Sigmoid colon (tissue), 7 donors: Measurements from ENCODE around the gene KRTAP19-2. TPM values are rescaled to one million over a fixed set of nuclear protein-coding genes. Genes with fewer than 3 reads are reported as not detected.

Source experiments
- DNase-seq: peaks from one replicate; pipeline ENCODE4 v3.0.0-alpha.2; 2019
- H3K27ac ChIP-seq, 4 donors: fragments of 200-600 bp; sonication (generic); one replicate each; pipeline ENCODE4 v1.5.1; 2016 to 2019; ENCODE audit warnings: mild to moderate bottlenecking in 1 of 4
- H3K27me3 ChIP-seq, 3 donors: fragments of 200-600 bp; sonication (generic); one replicate each; pipeline ENCODE4 v1.5.1; 2019; ENCODE audit warnings: mild to moderate bottlenecking in 1 of 3
- H3K36me3 ChIP-seq, 4 donors: fragments of 200-600 bp; sonication (generic); one replicate each; pipeline ENCODE4 v1.5.1; 2016 to 2019
- H3K4me1 ChIP-seq, 4 donors: fragments of 200-600 bp; sonication (generic); one replicate each; pipeline ENCODE4 v1.5.1; 2017 to 2019
- H3K4me3 ChIP-seq, 4 donors: fragments of 200-600 bp; sonication (generic); one replicate each; pipeline ENCODE4 v1.5.1; 2017 to 2019; ENCODE audit warnings: mild to moderate bottlenecking in 2 of 4, moderate library complexity in 1 of 4
- H3K9me3 ChIP-seq, 4 donors: fragments of 200-600 bp in 3 of 4; sonication (generic) in 3 of 4; one replicate each; pipeline versions ENCODE4 v1.5.1 to v1.6.1; 2013 to 2019
- EP300 ChIP-seq, 4 donors: sonication (generic); formaldehyde crosslinking; IDR thresholded peaks; one replicate each; pipeline ENCODE4 v1.6.1; 2017; ENCODE audit warnings: antibody characterized with exemption in 4 of 4
- POLR2A ChIP-seq, 2 donors: fragments of 450-650 bp; IDR thresholded peaks; one replicate each; pipeline ENCODE4 v1.6.1; 2016; ENCODE audit warnings: antibody characterized with exemption in 2 of 2, mild to moderate bottlenecking in 2 of 2, moderate library complexity in 2 of 2
- POLR2AphosphoS5 ChIP-seq, 4 donors: sonication (generic); formaldehyde crosslinking; IDR thresholded peaks; one replicate each; pipeline ENCODE4 v1.6.1; 2017; ENCODE audit warnings: antibody characterized with exemption in 4 of 4
- WGBS, 2 donors: extraction: QIAGEN DNeasy Blood & Tissue Kit; methylation state at CpG; one replicate each; pipeline ENCODE4 v1.1.7; 2013; 5-methylcytosine and 5-hydroxymethylcytosine counted together
- intact Hi-C: fragments of 100-400 bp; cut with DNase I; formaldehyde crosslinking; loops from one replicate; pipeline ENCODE4 v1.15.1; 2023
- polyA plus RNA-seq, 3 donors: library from polyadenylated mRNA; stranded (reverse); fragments of 200-250 nt; gene quantifications; one replicate each; pipeline ENCODE4 v1.2.3, GENCODE V29; 2013
- total RNA-seq, 4 donors: library from RNA; depleted of rRNA; stranded (reverse); fragments of >200 nt; gene quantifications; one replicate each; pipeline ENCODE4 v1.1.0, GENCODE V29; 2016
- TF ChIP-seq, protein P1 (sequence below), 4 experiments: fragments of 450-650 bp in 3 of 4; fragments of 200-600 bp in 1 of 4; IDR thresholded peaks; one replicate each; pipeline ENCODE4 v1.5.1; 2016 to 2019; ENCODE audit warnings: antibody characterized with exemption in 4 of 4, mild to moderate bottlenecking in 3 of 4, moderate library complexity in 2 of 4
- donor health status: healthy with polysubstance abuse.
- donor health status: Bipolar disorder and iron deficiency.
- donor health status: healthy.

Gene KRTAP19-2
- total and polyA plus RNA-seq, 7 donors = not detected

DNA sequence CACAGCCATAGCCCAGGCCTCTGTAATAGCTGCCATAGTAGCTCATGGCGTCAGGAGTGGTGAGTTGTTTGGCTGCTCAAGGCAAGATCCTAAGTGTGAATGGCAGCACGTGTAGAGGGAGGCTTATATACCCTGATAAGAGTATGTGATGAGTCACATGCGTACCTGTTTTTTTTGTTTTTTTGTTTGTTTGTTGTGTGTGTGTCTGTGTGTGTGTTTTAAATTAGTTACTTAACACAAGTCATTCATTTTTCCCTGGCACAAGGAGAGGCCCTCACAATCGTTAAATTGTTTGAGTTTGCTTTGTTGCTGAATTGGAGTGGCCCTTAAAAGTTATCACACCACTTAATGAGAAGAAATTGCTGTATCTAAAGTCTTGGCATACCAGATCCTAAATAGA lies 9.8 kb upstream of the KRTAP19-2 start, which contains the start of gene KRTAP19-4:
KRTAP19-4 (minus strand) TSS at position 101 of the 400 bp plus-strand sequence; CDS start at position 46, 55 bp downstream.
- no peaks in the 10 kb centered on the region for H3K36me3 ChIP-seq
- H3K27me3 ChIP-seq = no peaks in the 10 kb centered on the region
- H3K9me3 ChIP-seq = peaks cover 0 to 3% (median under 1%) of the 10 kb centered on the region in 4 donors
- intact Hi-C loops = no loop called here
- TF ChIP-seq EP300 (IDR thresholded peaks at IDR 0.05) = no peak
- TF ChIP-seq, protein P1, sequence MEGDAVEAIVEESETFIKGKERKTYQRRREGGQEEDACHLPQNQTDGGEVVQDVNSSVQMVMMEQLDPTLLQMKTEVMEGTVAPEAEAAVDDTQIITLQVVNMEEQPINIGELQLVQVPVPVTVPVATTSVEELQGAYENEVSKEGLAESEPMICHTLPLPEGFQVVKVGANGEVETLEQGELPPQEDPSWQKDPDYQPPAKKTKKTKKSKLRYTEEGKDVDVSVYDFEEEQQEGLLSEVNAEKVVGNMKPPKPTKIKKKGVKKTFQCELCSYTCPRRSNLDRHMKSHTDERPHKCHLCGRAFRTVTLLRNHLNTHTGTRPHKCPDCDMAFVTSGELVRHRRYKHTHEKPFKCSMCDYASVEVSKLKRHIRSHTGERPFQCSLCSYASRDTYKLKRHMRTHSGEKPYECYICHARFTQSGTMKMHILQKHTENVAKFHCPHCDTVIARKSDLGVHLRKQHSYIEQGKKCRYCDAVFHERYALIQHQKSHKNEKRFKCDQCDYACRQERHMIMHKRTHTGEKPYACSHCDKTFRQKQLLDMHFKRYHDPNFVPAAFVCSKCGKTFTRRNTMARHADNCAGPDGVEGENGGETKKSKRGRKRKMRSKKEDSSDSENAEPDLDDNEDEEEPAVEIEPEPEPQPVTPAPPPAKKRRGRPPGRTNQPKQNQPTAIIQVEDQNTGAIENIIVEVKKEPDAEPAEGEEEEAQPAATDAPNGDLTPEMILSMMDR (IDR thresholded peaks at IDR 0.05) = no peak
- no peak for TF ChIP-seq POLR2AphosphoS5 (IDR thresholded peaks at IDR 0.05)
- TF ChIP-seq POLR2A (IDR thresholded peaks at IDR 0.05) = no peak
- no peaks in the 10 kb centered on the region for H3K4me1 ChIP-seq
- no peak for DNase-seq
- H3K4me3 ChIP-seq = no peak within 1 kb of the TSS
- 73 to 80% methylated on average over 4 of the region's 4 CpGs for WGBS, 2 donors
- no peak within 1 kb of the TSS for H3K27ac ChIP-seq

DNA sequence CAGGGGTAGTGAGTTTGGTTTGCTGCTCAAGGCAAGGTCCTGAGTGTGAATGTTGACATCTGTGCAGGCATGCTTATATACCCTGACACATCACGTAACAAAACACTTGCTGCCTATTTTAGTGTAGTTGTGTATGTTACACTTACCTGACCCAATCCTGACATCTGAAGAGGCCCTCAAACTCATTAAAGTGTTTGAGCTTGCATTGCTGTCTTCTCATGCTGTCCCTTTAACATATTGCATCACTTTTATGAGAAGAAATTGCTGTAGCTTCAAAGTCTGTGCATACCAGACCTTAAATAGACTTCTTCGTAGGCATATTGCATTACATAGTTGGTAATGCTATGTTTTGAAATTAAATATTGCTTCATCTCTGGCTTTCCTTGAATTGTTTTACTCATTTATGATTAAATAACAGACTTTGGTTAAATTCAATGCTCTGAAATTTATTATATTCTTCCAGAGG lies 4.8 kb upstream of the KRTAP19-2 start, which contains the start of gene KRTAP19-3:
KRTAP19-3 (minus strand) TSS at position 51 of the 466 bp plus-strand sequence. CDS start 56 bp downstream, outside the sequence.
- TF ChIP-seq, protein P1 (IDR thresholded peaks at IDR 0.05) = no peak
- TF ChIP-seq POLR2AphosphoS5 (IDR thresholded peaks at IDR 0.05) (no peak), POLR2A (IDR thresholded peaks at IDR 0.05) (no peak), EP300 (IDR thresholded peaks at IDR 0.05) (no peak)

DNA sequence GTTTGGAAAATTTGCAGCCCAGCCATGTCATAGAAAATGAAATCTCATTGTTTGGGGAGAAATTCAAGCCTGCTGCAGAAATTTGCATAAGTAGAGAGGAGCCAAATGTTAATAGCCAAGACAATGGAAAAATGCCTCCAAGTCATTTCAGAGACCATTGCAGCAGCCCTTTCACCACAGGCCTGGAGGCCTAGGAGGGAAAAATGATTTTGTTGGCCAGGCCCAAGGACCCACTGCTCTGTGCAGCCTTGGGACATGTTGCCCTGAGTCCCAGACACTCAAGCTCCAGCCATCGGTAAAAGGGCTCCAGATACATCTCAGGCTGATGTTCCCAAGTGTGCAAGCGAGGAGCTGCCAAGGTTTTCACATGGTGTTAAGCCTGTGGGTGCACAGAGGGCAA lies 1.1 kb downstream of the KRTAP19-2 start:
- Histone ChIP-seq H3K4me1 (no peaks in the 10 kb centered on the region), H3K27me3 (no peaks in the 10 kb centered on the region), H3K9me3 (no peaks in the 10 kb centered on the region), H3K36me3 (no peaks in the 10 kb centered on the region), H3K4me3 (no peak overlapping the region), H3K27ac (no peak overlapping the region)
- DNase-seq = no peak
- intact Hi-C loops = no loop called here
- 37 to 61% methylated on average over 2 of the region's 2 CpGs for WGBS, 2 donors
- no peak for TF ChIP-seq POLR2AphosphoS5 (IDR thresholded peaks at IDR 0.05)
- TF ChIP-seq, protein P1 (IDR thresholded peaks at IDR 0.05) = no peak
- no peak for TF ChIP-seq EP300 (IDR thresholded peaks at IDR 0.05)
- no peak for TF ChIP-seq POLR2A (IDR thresholded peaks at IDR 0.05)

More for the DNA sequence above, 4.8 kb upstream of the KRTAP19-2 start, which contains the start of gene KRTAP19-3:
- no peak within 1 kb of the TSS for H3K27ac ChIP-seq
- no peak for DNase-seq
- no peaks in the 10 kb centered on the region for H3K4me1 ChIP-seq
- intact Hi-C loops = no loop called here
- H3K27me3 ChIP-seq = no peaks in the 10 kb centered on the region
- no peaks in the 10 kb centered on the region for H3K36me3 ChIP-seq
- H3K4me3 ChIP-seq = no peak within 1 kb of the TSS
- 81 to 92% methylated on average over 2 of the region's 2 CpGs for WGBS, 2 donors
- H3K9me3 ChIP-seq = peaks cover 0 to 3% (median 0%) of the 10 kb centered on the region in 4 donors

DNA sequence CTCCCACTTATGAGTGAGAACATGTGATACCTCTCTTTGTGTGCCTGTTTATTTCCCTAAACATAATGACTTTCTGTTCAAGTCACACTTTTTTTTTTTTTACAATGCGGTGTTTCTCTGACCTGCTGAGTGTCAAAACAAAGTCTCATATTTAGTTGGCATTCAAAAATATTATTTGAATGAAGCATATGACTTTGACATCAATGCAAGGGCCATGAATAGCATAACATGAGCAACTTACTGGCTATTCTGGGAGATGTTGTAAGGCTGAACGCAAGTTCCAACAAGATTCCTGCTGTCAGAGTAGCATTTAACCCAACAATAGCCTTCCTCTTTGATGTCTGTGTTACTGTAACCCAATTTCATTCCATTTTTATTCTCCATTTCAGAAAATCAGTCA lies 5.1 kb downstream of the KRTAP19-2 start:
- TF ChIP-seq POLR2A (IDR thresholded peaks at IDR 0.05) = no peak
- TF ChIP-seq, protein P1 (IDR thresholded peaks at IDR 0.05) = no peak
- TF ChIP-seq EP300 (IDR thresholded peaks at IDR 0.05) = no peak
- TF ChIP-seq POLR2AphosphoS5 (IDR thresholded peaks at IDR 0.05) = no peak
- Histone ChIP-seq H3K27me3 (no peaks in the 10 kb centered on the region), H3K27ac (no peak overlapping the region), H3K4me1 (no peaks in the 10 kb centered on the region), H3K36me3 (no peaks in the 10 kb centered on the region), H3K9me3 (no peaks in the 10 kb centered on the region), H3K4me3 (no peak overlapping the region)
- no peak for DNase-seq
- WGBS, 2 donors = 78 to 81% methylated on average over 2 of the region's 2 CpGs
- intact Hi-C loops = no loop called here

DNA sequence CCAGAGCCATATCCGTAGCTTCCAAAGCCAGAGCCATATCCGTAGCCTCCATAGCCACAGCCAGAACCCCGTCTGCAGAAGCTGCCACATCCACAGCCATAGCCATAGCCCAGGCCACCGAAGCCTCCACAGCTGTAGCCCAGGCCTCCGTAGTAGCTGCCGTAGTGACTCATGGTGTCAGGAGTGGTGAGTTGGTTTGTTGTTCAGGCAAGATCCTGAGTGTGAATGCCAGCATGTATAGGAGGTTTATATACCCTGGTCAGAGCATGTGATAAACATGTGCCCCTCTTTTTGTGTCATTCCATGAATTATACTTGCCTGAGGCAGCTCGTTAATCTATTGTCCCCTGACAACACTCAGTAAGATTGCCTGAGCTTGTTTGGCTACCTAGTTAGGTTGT lies 7.1 kb downstream of the KRTAP19-2 start, which contains the start of gene KRTAP19-1:
KRTAP19-1 (minus strand) TSS at position 223 of the 400 bp plus-strand sequence; CDS start at position 173, 50 bp downstream.
- 87 to 90% methylated on average over 7 of the region's 7 CpGs for WGBS, 2 donors
- H3K4me3 ChIP-seq = no peak within 1 kb of the TSS
- H3K4me1 ChIP-seq = no peaks in the 10 kb centered on the region
- no peaks in the 10 kb centered on the region for H3K9me3 ChIP-seq
- no peaks in the 10 kb centered on the region for H3K27me3 ChIP-seq
- no peak for DNase-seq
- intact Hi-C loops = no loop called here
- no peaks in the 10 kb centered on the region for H3K36me3 ChIP-seq
- no peak within 1 kb of the TSS for H3K27ac ChIP-seq
- no peak for TF ChIP-seq POLR2AphosphoS5 (IDR thresholded peaks at IDR 0.05)
